Smooth muscle cell (in vitro differentiated cells): ENCODE data around the gene AKAP13. TPM values are rescaled to one million over a fixed set of nuclear protein-coding genes. Genes with fewer than 3 reads are reported as not detected.

Source experiments
- DNase-seq: peaks from one replicate; lab custom pipeline; 2025; ENCODE audit not compliant: unreplicated experiment; lab: John Stamatoyannopoulos, UW
- H2AFZ ChIP-seq: fragments of 200-600 bp; sonication (generic); 2 replicates; pipeline ENCODE4 v1.6.0; 2016; ENCODE audit warnings: antibody characterized with exemption, low read depth, mild to moderate bottlenecking
- H3F3A ChIP-seq: fragments of 200-600 bp; sonication (generic); 2 replicates; pipeline ENCODE4 v1.6.0; 2017; ENCODE audit warnings: antibody characterized with exemption, low read depth
- H3K27ac ChIP-seq: fragments of 200-600 bp; sonication (generic); 2 replicates; pipeline ENCODE4 v1.5.1; 2016; ENCODE audit warnings: low read depth, mild to moderate bottlenecking
- H3K27me3 ChIP-seq: fragments of 200-600 bp; sonication (generic); 2 replicates; pipeline ENCODE4 v1.6.1; 2016; ENCODE audit warnings: low read depth, mild to moderate bottlenecking
- H3K36me3 ChIP-seq: fragments of 200-600 bp; sonication (generic); 2 replicates; pipeline ENCODE4 v1.5.1; 2016; ENCODE audit warnings: low read depth
- H3K4me1 ChIP-seq: fragments of 200-600 bp; sonication (generic); 2 replicates; pipeline ENCODE4 v1.5.1; 2016; ENCODE audit warnings: low read depth
- H3K4me2 ChIP-seq: fragments of 200-600 bp; sonication (generic); 2 replicates; pipeline ENCODE4 v1.6.0; 2016; ENCODE audit warnings: mild to moderate bottlenecking
- H3K4me3 ChIP-seq: fragments of 200-600 bp; sonication (generic); 2 replicates; pipeline ENCODE4 v1.5.1; 2016; ENCODE audit warnings: mild to moderate bottlenecking
- H3K79me2 ChIP-seq: fragments of 200-600 bp; sonication (generic); 2 replicates; pipeline ENCODE4 v1.6.0; 2016; ENCODE audit warnings: low read depth, mild to moderate bottlenecking
- H3K9ac ChIP-seq: fragments of 200-600 bp; sonication (generic); 2 replicates; pipeline ENCODE4 v1.6.0; 2016; ENCODE audit warnings: low read depth
- H3K9me3 ChIP-seq: fragments of 200-600 bp; sonication (generic); replicated peaks from 2 replicates; pipeline ENCODE4 v1.5.1; 2016; ENCODE audit warnings: low read depth
- H4K20me1 ChIP-seq: fragments of 200-600 bp; sonication (generic); 2 replicates; pipeline ENCODE4 v1.6.0; 2016; ENCODE audit warnings: low read depth
- CTCF ChIP-seq: fragments of 200-600 bp; sonication (generic); IDR thresholded peaks from 2 replicates; pipeline ENCODE4 v1.5.1; 2017; ENCODE audit warnings: borderline replicate concordance, mild to moderate bottlenecking, antibody characterized with exemption; ENCODE audit not compliant: insufficient read depth, poor library complexity, severe bottlenecking
- WGBS: methylation state at CpG from one replicate; pipeline ENCODE4 v1.1.7; 2016; ENCODE audit warnings: low lambda C conversion rate; 5-methylcytosine and 5-hydroxymethylcytosine counted together
- polyA plus RNA-seq: library from polyadenylated mRNA; unstranded; fragments of >200 nt; fragmentation: Nextera tagmentation; extraction: Ambion mirVana; gene quantifications from 2 replicates; pipeline ENCODE4 v1.2.1, GENCODE V29; 2016
- total RNA-seq: library from RNA; depleted of rRNA; stranded (reverse); fragments of >200 nt; gene quantifications from 2 replicates; pipeline ENCODE4 v1.2.3, GENCODE V29; 2014

The AKAP13 gene
- total and polyA plus RNA-seq, 2 experiments from 2014 or later: 43.3 to 63.5 TPM

DNA sequence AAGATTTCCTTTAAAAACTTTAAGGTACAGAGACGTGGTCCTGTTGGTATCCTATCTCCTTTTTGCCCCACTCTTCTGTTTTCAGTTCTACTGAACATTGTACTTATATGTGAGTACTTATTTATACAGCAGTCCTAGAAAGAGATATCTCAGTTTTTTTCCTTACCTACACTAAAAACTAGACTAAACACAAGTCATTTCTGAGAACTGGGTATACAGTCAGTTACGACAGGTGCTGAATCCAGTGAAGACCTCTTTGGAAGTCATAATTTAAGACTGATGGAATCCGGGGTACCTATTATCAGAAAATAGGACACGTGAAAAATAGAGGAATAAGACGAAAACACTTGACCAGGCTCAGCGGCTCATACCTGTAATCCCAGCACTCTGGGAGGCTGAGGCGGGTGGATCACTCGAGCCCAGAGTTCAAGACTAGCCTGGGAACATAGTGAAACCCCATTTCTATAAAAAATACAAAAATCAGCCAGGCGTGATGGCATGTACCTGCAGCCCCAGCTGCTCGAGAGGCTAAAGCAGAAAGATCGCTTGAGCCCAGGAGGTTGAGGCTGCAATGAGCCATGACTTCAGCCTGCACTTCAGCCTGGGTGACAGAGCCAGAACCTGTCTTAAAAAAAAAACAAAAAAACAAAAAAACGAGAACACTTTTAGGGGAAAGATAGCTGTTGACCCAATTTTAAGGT, 338.0 kb downstream of the AKAP13 start:
- H3K9ac ChIP-seq: no peak overlapping the region
- peaks cover 4% of the 10 kb centered on the region for H3K4me1 ChIP-seq
- H3K27ac ChIP-seq: no peak overlapping the region
- no peak for DNase-seq
- H3K4me3 ChIP-seq: no peak overlapping the region
- no peaks in the 10 kb centered on the region for H3K9me3 ChIP-seq
- no peaks in the 10 kb centered on the region for H3K79me2 ChIP-seq
- no peaks in the 10 kb centered on the region for H3F3A ChIP-seq
- no peaks in the 10 kb centered on the region for H4K20me1 ChIP-seq
- no peaks in the 10 kb centered on the region for H3K27me3 ChIP-seq
- no peak for TF ChIP-seq CTCF
- H2AFZ ChIP-seq: no peak overlapping the region
- WGBS: 89% methylated on average over 12 of the region's 12 CpGs
- no peak overlapping the region for H3K4me2 ChIP-seq
- H3K36me3 ChIP-seq: peaks cover 40% of the 10 kb centered on the region

DNA sequence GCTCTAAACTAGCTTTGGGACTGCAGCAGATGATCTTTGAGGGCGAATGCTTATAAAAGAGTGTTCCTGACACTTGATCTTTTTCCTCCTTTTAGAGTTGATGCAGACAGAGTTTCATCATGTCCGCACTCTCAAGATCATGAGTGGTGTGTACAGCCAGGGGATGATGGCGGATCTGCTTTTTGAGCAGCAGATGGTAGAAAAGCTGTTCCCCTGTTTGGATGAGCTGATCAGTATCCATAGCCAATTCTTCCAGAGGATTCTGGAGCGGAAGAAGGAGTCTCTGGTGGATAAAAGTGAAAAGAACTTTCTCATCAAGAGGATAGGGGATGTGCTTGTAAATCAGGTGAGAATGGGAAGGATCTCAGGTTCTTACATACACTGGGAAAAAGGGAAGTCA, 338.6 kb downstream of the AKAP13 start:
- 99% methylated on average over 4 of the region's 4 CpGs for WGBS
- Histone ChIP-seq H4K20me1 (no peaks in the 10 kb centered on the region), H3K79me2 (no peaks in the 10 kb centered on the region), H3K4me3 (no peak overlapping the region), H3K36me3 (peaks cover 43% of the 10 kb centered on the region), H3K27ac (no peak overlapping the region), H3F3A (no peaks in the 10 kb centered on the region), H3K4me2 (no peak overlapping the region), H3K9ac (no peak overlapping the region), H3K9me3 (no peaks in the 10 kb centered on the region), H2AFZ (no peak overlapping the region), H3K27me3 (no peaks in the 10 kb centered on the region), H3K4me1 (peaks cover 4% of the 10 kb centered on the region)
- no peak for DNase-seq
- TF ChIP-seq CTCF: no peak

GRCh38 chr15:85722374-85723152, 342.2 kb downstream of the AKAP13 start:
- no peak for DNase-seq
- no peak overlapping the region for H3K4me3 ChIP-seq
- no peaks in the 10 kb centered on the region for H4K20me1 ChIP-seq
- no peak for TF ChIP-seq CTCF
- 97% methylated on average over 1 of the region's 1 CpG for WGBS
- H3K27me3 ChIP-seq: no peaks in the 10 kb centered on the region
- peaks cover 3% of the 10 kb centered on the region for H3K4me1 ChIP-seq
- H3K27ac ChIP-seq: no peak overlapping the region
- peaks cover 37% of the 10 kb centered on the region for H3K36me3 ChIP-seq
- no peak overlapping the region for H3K9ac ChIP-seq
- no peaks in the 10 kb centered on the region for H3K79me2 ChIP-seq
- H3F3A ChIP-seq: no peaks in the 10 kb centered on the region
- H3K4me2 ChIP-seq: no peak overlapping the region
- H2AFZ ChIP-seq: no peak overlapping the region
- H3K9me3 ChIP-seq: no peaks in the 10 kb centered on the region
